VCaP (cell line): ENCODE measurements around the gene MAPK14.

Source experiments
- H3K27ac ChIP-seq: fragments of 450-650 bp; 2 replicates; pipeline ENCODE4 v1.5.1; 2017
- CTCF ChIP-seq: fragments of 450-650 bp; conservative IDR thresholded peaks from 2 replicates; pipeline ENCODE4 v1.5.1; 2017; ENCODE audit warnings: mild to moderate bottlenecking, moderate library complexity

Gene MAPK14

GRCh38 chr6:36141961-36142360 is 114.4 kb downstream of the MAPK14 start:
- no peak for TF ChIP-seq CTCF
- no peak overlapping the region for H3K27ac ChIP-seq

GRCh38 chr6:36142971-36143838 is 115.6 kb downstream of the MAPK14 start:
- TF ChIP-seq CTCF: no peak
- H3K27ac ChIP-seq: no peak overlapping the region

GRCh38 chr6:36145495-36145894 is 117.9 kb downstream of the MAPK14 start:
- no peak overlapping the region for H3K27ac ChIP-seq
- TF ChIP-seq CTCF: no peak

DNA sequence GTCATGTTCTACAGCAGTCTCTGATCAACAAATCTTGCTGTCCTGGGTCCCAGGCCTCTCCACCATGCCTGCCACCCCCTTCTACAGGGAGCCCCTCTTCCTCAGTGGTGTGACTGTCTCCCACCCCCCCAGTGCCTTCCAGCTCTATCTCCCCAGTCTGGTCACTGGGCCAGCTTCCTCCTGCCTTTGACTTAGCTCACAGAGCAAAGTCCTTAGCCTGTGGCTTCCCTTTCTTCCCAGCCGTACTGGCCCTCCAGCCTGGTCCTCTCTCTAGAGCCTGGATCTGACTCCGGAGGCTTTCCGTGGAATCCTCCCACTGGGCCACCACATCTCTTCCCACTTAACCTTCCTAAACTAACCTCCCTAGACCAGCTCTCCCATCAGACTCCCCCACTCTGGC is 119.7 kb downstream of the MAPK14 start:
- TF ChIP-seq CTCF: no peak
- H3K27ac ChIP-seq: no peak overlapping the region

DNA sequence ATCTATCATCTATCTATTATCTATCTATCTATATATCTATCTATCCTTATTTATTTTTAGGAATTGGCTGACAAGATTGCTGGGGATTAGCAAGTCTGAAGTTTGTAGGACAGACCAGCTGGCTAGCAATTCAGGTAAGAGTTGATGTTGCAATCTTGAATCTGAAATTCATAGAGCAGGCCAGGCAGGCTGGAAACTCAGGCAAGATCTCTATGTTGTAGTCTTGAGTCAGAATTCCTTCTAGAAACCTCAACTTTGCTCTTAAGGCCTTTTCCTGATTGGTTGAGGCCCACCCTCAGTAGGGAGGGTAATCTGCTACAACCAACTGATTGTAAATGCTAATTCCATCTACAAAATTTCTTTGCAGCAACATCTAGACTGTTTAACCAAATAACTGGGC is 121.9 kb downstream of the MAPK14 start:
- no peak for TF ChIP-seq CTCF

GRCh38 chr6:36150283-36150682 is 122.7 kb downstream of the MAPK14 start:
- TF ChIP-seq CTCF: no peak
- H3K27ac ChIP-seq: no peak overlapping the region

More for the DNA sequence above, 121.9 kb downstream of the MAPK14 start:
- no peak overlapping the region for H3K27ac ChIP-seq

- peak overlapping the region; percentile 67 for H3K27ac ChIP-seq
- no peak for TF ChIP-seq CTCF
These were observed 126.7 kb downstream of the MAPK14 start for GRCh38 chr6:36154286-36154685.
